Fibroblast of villous mesenchyme (primary cell): Measurements from ENCODE around the gene ATP11A. TPM values are rescaled to one million over a fixed set of nuclear protein-coding genes. Genes with fewer than 3 reads are reported as not detected.

Experiments
- DNase-seq: peaks from one replicate; pipeline ENCODE4 v3.0.0-alpha.2; 2010; ENCODE audit warnings: low read depth
- H3K4me3 ChIP-seq: 2 replicates; pipeline ENCODE4 v1.5.1; 2011; ENCODE audit warnings: low read depth, mild to moderate bottlenecking, low read length
- CTCF ChIP-seq: IDR thresholded peaks from 2 replicates; pipeline ENCODE4 v1.5.1; 2012; ENCODE audit warnings: low read depth, mild to moderate bottlenecking, low read length; ENCODE audit not compliant: insufficient read depth
- total RNA-seq: library from RNA; depleted of rRNA; stranded (reverse); fragments of >200 nt; gene quantifications from 2 replicates; pipeline ENCODE4 v1.2.3, GENCODE V29; 2012

The ATP11A gene
- total RNA-seq, 1 donor: 6.9 TPM

DNA sequence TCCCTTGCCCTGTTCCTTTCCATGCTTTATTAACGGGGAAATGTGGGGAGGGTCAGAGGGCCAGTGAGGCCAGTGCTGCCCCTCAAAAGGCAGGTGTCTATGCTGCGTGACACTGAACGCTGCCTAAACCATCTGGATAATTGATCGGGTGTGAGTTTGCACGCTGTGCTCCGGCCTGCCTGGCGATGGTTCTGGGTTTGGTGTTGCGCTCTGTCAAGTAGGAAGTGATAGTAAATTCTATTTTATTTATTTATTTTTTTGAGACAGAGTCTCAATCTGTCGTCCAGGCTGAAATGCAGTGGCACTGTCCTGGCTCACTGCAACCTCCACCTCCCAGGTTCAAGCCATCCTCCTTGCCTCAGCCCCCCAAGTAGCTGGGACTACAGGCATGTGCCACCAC lies 86.5 kb downstream of the ATP11A start:
- no peak for DNase-seq
- TF ChIP-seq CTCF: no peak
- no peak overlapping the region for H3K4me3 ChIP-seq

DNA sequence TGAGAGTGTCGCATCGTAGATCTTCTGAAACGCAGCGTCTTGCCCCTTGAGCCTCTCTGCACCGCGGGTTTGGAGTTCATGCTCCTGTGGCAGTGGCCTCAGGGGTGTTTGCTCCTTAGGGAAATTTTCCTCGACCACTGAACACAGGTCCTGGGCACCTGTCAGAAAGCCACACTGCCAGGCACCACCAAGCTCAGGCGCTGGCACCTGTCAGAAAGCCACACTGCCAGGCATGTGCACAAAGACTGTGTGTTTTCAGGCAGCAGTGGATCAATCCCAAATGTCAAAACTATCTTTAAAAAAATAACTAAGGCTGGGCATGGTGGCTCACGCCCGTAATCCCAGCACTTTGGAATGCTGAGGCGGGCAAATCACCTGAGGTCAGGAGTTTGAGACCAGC lies 87.1 kb downstream of the ATP11A start:
- no peak for DNase-seq
- TF ChIP-seq CTCF: no peak
- H3K4me3 ChIP-seq: no peak overlapping the region

DNA sequence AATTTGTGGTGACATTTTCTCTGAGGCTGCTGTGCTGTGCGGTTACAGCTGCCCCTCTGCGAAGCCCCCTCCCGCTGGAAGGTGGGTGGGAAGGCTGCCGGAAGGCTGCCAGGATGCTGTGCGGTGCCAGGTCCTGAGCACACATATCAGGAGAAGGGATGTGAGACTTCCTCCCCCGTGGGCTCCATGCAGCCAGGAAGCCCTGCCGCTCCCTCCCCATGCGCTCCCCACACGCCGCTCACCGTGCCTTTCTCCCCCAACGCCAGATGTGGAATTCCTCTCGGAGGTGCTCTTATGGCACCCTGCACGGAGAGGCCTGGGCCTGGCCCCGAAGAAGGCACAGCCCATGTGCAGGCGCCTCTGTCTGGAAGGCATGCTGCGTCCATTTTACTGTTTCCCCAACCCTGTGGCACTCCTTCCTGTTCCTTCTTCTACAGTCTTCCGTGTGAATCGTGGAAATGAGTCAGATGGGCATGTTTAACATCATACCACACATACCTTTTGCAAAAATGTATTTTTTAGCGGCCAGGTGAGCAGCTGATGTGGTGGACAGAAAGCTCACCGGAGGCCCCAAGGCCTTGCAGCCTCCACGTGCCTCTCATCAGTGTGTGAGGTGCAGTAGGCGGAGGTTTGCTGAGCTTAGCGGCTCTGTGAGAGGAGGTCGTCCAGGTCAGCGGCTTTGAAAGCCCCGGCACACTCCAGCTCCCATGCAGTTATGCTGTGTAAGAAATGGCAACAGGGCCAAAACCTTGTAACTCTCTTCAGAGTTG lies 88.0 kb downstream of the ATP11A start:
- H3K4me3 ChIP-seq: no peak overlapping the region
- no peak for DNase-seq
- no peak for TF ChIP-seq CTCF

GRCh38 chr13:112779856-112780604 lies 90.2 kb downstream of the ATP11A start:
- no peak for DNase-seq
- no peak for TF ChIP-seq CTCF
- H3K4me3 ChIP-seq: no peak overlapping the region

GRCh38 chr13:112781287-112781686 lies 91.4 kb downstream of the ATP11A start:
- no peak overlapping the region for H3K4me3 ChIP-seq
- DNase-seq: no peak
- no peak for TF ChIP-seq CTCF

GRCh38 chr13:112781881-112782361 lies 92.1 kb downstream of the ATP11A start:
- DNase-seq: no peak
- no peak for TF ChIP-seq CTCF
- no peak overlapping the region for H3K4me3 ChIP-seq
